ENCODE results near the gene MRPL2.

Gene MRPL2

DNA sequence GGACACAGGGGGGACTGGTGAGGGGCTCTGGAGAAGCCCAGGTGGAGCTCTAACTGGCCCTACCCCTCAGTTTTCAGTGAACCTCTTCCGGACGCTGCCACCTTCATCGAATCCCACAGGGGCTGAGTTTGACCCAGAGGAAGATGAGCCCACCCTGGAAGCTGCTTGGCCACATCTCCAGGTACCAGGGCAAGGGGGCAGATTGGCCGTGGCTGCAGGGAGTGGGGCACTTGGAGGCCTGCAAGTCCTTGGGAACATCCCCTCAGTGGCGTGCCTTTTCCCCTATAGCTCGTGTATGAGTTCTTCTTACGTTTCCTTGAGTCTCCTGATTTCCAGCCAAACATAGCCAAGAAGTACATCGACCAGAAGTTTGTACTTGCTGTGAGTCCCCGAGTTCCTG is 52.1 kb downstream of the MRPL2 start:
- TF ChIP-seq, protein P1, sequence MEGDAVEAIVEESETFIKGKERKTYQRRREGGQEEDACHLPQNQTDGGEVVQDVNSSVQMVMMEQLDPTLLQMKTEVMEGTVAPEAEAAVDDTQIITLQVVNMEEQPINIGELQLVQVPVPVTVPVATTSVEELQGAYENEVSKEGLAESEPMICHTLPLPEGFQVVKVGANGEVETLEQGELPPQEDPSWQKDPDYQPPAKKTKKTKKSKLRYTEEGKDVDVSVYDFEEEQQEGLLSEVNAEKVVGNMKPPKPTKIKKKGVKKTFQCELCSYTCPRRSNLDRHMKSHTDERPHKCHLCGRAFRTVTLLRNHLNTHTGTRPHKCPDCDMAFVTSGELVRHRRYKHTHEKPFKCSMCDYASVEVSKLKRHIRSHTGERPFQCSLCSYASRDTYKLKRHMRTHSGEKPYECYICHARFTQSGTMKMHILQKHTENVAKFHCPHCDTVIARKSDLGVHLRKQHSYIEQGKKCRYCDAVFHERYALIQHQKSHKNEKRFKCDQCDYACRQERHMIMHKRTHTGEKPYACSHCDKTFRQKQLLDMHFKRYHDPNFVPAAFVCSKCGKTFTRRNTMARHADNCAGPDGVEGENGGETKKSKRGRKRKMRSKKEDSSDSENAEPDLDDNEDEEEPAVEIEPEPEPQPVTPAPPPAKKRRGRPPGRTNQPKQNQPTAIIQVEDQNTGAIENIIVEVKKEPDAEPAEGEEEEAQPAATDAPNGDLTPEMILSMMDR (IDR thresholded peaks at IDR 0.05), result no peak
- H3K27me3 ChIP-seq, result no peaks in the 10 kb centered on the region
- no peak overlapping the region for H3K4me3 ChIP-seq
- H3K9me3 ChIP-seq, result no peaks in the 10 kb centered on the region
- H3K27ac ChIP-seq, result no peak overlapping the region
- no peak for DNase-seq
- peaks cover 60 to 72% (median 66%) of the 10 kb centered on the region in 3 donors for H3K36me3 ChIP-seq
- intact Hi-C loops (cut with DNase I; ENCODE audit: low total_unique reads), result no loop called here
- H3K4me1 ChIP-seq, result peaks cover 0 to 4% (median under 1%) of the 10 kb centered on the region in 4 donors

DNA sequence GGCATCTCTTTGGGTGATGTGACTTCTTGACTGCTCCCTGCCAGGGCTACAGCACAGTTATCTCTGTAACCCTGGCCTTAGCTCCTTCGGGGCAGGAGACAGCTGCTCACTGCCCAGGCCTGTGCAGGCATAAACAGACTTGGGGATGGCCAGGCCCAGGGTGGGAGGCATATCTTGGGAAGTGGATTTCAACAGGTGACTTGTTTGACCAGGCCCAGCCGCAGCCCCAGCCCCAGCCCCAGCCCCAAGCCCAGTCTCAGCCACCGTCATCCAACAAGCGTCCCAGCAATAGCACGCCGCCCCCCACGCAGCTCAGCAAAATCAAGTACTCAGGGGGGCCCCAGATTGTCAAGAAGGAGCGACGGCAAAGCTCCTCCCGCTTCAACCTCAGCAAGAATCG is 53.0 kb downstream of the MRPL2 start:
- H3K9me3 ChIP-seq, result no peaks in the 10 kb centered on the region
- intact Hi-C loops (cut with DNase I; ENCODE audit: low total_unique reads), result no loop called here
- H3K27ac ChIP-seq, result no peak overlapping the region
- no peak for DNase-seq
- no peak overlapping the region for H3K4me3 ChIP-seq
- no peaks in the 10 kb centered on the region for H3K4me1 ChIP-seq
- peaks cover 54 to 64% (median 57%) of the 10 kb centered on the region in 3 donors for H3K36me3 ChIP-seq
- no peaks in the 10 kb centered on the region for H3K27me3 ChIP-seq
- TF ChIP-seq, protein P1 (IDR thresholded peaks at IDR 0.05), result no peak

DNA sequence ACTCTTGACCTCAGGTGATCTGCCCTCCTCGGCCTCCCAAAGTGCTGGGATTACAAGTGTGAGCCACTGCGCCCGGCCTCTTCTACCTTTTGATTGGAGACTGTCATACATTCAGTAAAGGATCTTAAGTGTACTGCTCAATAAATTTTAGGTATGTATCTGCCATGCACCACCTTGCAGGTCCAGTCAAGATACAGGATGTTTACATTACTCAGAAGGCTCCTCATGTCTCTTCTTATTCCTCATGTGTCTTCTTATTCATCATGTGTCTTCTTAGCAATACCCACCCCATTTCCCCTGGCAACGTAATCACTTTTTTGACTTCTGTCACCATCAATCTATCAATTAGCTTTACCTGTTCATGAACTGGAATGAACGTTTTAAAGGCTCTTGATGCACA is 53.4 kb downstream of the MRPL2 start:
- no peak for DNase-seq
- TF ChIP-seq, protein P1 (IDR thresholded peaks at IDR 0.05), result no peak
- Histone ChIP-seq H3K9me3 (no peaks in the 10 kb centered on the region), H3K36me3 (peaks cover 50 to 60% (median 53%) of the 10 kb centered on the region in 3 donors), H3K4me3 (no peak overlapping the region), H3K27ac (no peak overlapping the region), H3K27me3 (no peaks in the 10 kb centered on the region), H3K4me1 (no peaks in the 10 kb centered on the region)
- intact Hi-C loops (cut with DNase I; ENCODE audit: low total_unique reads), result no loop called here
